Transverse colon (tissue), 4 donors: Measurements from ENCODE around the gene RRBP1. TPM values are rescaled to one million over a fixed set of nuclear protein-coding genes. Genes with fewer than 3 reads are reported as not detected.

ENCODE experiments used
- DNase-seq: peaks from one replicate; pipeline ENCODE4 v3.0.0-alpha.2; 2019
- H3K27ac ChIP-seq, 4 donors: fragments of 200-600 bp; sonication (generic); 2 replicates each; pipeline ENCODE4 v1.5.1; 2016 to 2018; ENCODE audit warnings: inconsistent platforms in 4 of 4
- H3K27me3 ChIP-seq: fragments of 200-600 bp; sonication (generic); 2 replicates; pipeline ENCODE4 v1.5.1; 2017; ENCODE audit warnings: inconsistent platforms
- H3K36me3 ChIP-seq, 4 donors: fragments of 200-600 bp; sonication (generic); 2 replicates each; pipeline ENCODE4 v1.5.1; 2017 to 2019; ENCODE audit warnings: inconsistent platforms in 4 of 4
- H3K4me1 ChIP-seq, 4 donors: fragments of 200-600 bp; sonication (generic); 2 replicates each; pipeline ENCODE4 v1.5.1; 2017 to 2020; ENCODE audit warnings: inconsistent platforms in 4 of 4
- H3K4me3 ChIP-seq, 4 donors: fragments of 200-600 bp; sonication (generic); 1 replicate in 1 of 4; 2 replicates in 3 of 4; pipeline versions ENCODE4 v1.5.1 to v1.6.1; 2017 to 2019; ENCODE audit warnings: inconsistent platforms in 4 of 4
- H3K9me3 ChIP-seq, 2 donors: fragments of 200-600 bp; sonication (generic); 2 replicates each; pipeline ENCODE4 v1.5.1; 2017 to 2019; ENCODE audit warnings: inconsistent platforms in 2 of 2
- CTCF ChIP-seq, 5 experiments: fragments of 200-600 bp in 3 of 5; fragments of 450-650 bp in 2 of 5; sonication (generic) in 3 of 5; IDR thresholded peaks; 1 replicate in 2 of 5; 2 replicates in 3 of 5; pipeline ENCODE4 v1.5.1; 2016 to 2017; ENCODE audit warnings: antibody characterized with exemption in 5 of 5, inconsistent platforms in 3 of 5, mild to moderate bottlenecking in 2 of 5, moderate library complexity in 1 of 5
- EP300 ChIP-seq: sonication (generic); formaldehyde crosslinking; IDR thresholded peaks from one replicate; pipeline ENCODE4 v1.6.1; 2017; ENCODE audit warnings: antibody characterized with exemption, low read depth
- POLR2A ChIP-seq: fragments of 450-650 bp; IDR thresholded peaks from one replicate; pipeline ENCODE4 v1.6.1; 2016; ENCODE audit warnings: antibody characterized with exemption, mild to moderate bottlenecking, moderate library complexity
- POLR2AphosphoS5 ChIP-seq, 3 donors: sonication (generic); formaldehyde crosslinking; IDR thresholded peaks; one replicate each; pipeline ENCODE4 v1.6.1; 2016; ENCODE audit warnings: antibody characterized with exemption in 3 of 3
- WGBS, 2 donors: methylation state at CpG; one replicate each; pipeline ENCODE4 v1.1.5; 2018; ENCODE audit warnings: low coverage in 1 of 2; 5-methylcytosine and 5-hydroxymethylcytosine counted together
- in situ Hi-C, 4 donors: fragments of 200-750 bp; cut with MboI; loops; one replicate each; pipeline versions ENCODE4 v1.15.0 to v1.15.1; 2017; ENCODE audit warnings: low sequenced_read_pairs in 3 of 4, low pct_ligation_motif_present in 1 of 4, low pct_unique_long_range_greater_than_20kb in 1 of 4
- intact Hi-C: fragments of 100-400 bp; cut with DNase I; formaldehyde crosslinking; loops from one replicate; pipeline ENCODE4 v1.15.1; 2023; ENCODE audit warnings: low total_unique reads
- total RNA-seq, 4 donors: library from RNA; depleted of rRNA; stranded (reverse); fragments of >200 nt; gene quantifications; one replicate each; pipeline ENCODE4 v1.1.0, GENCODE V29; 2016

The RRBP1 gene
- total RNA-seq, 4 donors from 2014 or later, result 219 to 403 (median 288) TPM

- Histone ChIP-seq H3K36me3 (no peaks in the 10 kb centered on the region), H3K9me3 (no peaks in the 10 kb centered on the region), H3K4me1 (no peaks in the 10 kb centered on the region), H3K27ac (no peak overlapping the region), H3K27me3 (no peaks in the 10 kb centered on the region), H3K4me3 (no peak overlapping the region)
- in situ Hi-C loops, result loop anchor here in 1 of 4 donors (25.0 kb wide), 1 partner anchor 189 kb away; no protein-coding TSS in a partner anchor
- 58% methylated on average over 5 of the region's 5 CpGs; no CpG with 5 or more reads in 1 of the 2 donors for WGBS, 2 donors
- TF ChIP-seq EP300 (no peak), CTCF (IDR thresholded peaks at IDR 0.05) (no peak), POLR2AphosphoS5 (IDR thresholded peaks at IDR 0.05) (no peak), POLR2A (no peak)
- no peak for DNase-seq
- intact Hi-C loops, result no loop called here
These were observed 16.3 kb upstream of the RRBP1 start for GRCh38 chr20:17698384-17698783.

- TF ChIP-seq CTCF (IDR thresholded peaks at IDR 0.05) (no peak), POLR2A (no peak), EP300 (no peak), POLR2AphosphoS5 (IDR thresholded peaks at IDR 0.05) (no peak)
- Histone ChIP-seq H3K27me3 (no peaks in the 10 kb centered on the region), H3K4me3 (no peak overlapping the region), H3K9me3 (no peaks in the 10 kb centered on the region), H3K4me1 (no peaks in the 10 kb centered on the region), H3K27ac (no peak overlapping the region), H3K36me3 (no peaks in the 10 kb centered on the region)
- 83 to 100% methylated on average over 1 of the region's 1 CpG for WGBS, 2 donors
- no peak for DNase-seq
- in situ Hi-C loops (loop anchor here in 1 of 4 donors (25.0 kb wide), 1 partner anchor 190 kb away; no protein-coding TSS in a partner anchor), intact Hi-C loops (no loop called here)
These were observed 15.1 kb upstream of the RRBP1 start for GRCh38 chr20:17697171-17697570.

- in situ Hi-C loops, result loop anchor here in 1 of 4 donors (25.0 kb wide), 1 partner anchor 191 kb away; no protein-coding TSS in a partner anchor
- Histone ChIP-seq H3K9me3 (no peaks in the 10 kb centered on the region), H3K4me3 (no peak overlapping the region), H3K36me3 (no peaks in the 10 kb centered on the region), H3K27me3 (no peaks in the 10 kb centered on the region), H3K4me1 (no peaks in the 10 kb centered on the region), H3K27ac (no peak overlapping the region)
- no peak for TF ChIP-seq CTCF (IDR thresholded peaks at IDR 0.05)
- no peak for TF ChIP-seq POLR2A
- TF ChIP-seq EP300, result no peak
- TF ChIP-seq POLR2AphosphoS5 (IDR thresholded peaks at IDR 0.05), result no peak
- 91 to 100% methylated on average over 1 of the region's 1 CpG for WGBS, 2 donors
- intact Hi-C loops, result no loop called here
- no peak for DNase-seq
These were observed 14.2 kb upstream of the RRBP1 start for GRCh38 chr20:17696287-17696686.

- WGBS, 2 donors, result 72% methylated on average over 3 of the region's 3 CpGs; no CpG with 5 or more reads in 1 of the 2 donors
- intact Hi-C loops (no loop called here), in situ Hi-C loops (loop anchor here in 1 of 4 donors (25.0 kb wide), 1 partner anchor 193 kb away; no protein-coding TSS in a partner anchor)
- no peaks in the 10 kb centered on the region for H3K9me3 ChIP-seq
- DNase-seq, result no peak
- H3K4me3 ChIP-seq, result no peak overlapping the region
- H3K27me3 ChIP-seq, result no peaks in the 10 kb centered on the region
- no peak overlapping the region for H3K27ac ChIP-seq
- no peaks in the 10 kb centered on the region for H3K4me1 ChIP-seq
- no peaks in the 10 kb centered on the region for H3K36me3 ChIP-seq
- TF ChIP-seq POLR2AphosphoS5 (IDR thresholded peaks at IDR 0.05) (no peak), POLR2A (no peak), EP300 (no peak), CTCF (IDR thresholded peaks at IDR 0.05) (no peak)
These were observed 12.7 kb upstream of the RRBP1 start for GRCh38 chr20:17694767-17695166.
